ENCODE data around the gene ZNF555. TPM values are rescaled to one million over a fixed set of nuclear protein-coding genes. Genes with fewer than 3 reads are reported as not detected.

ZNF555 gene
- total RNA-seq = 7.5 and 10.1 TPM in 2 replicates

GRCh38 chr19:2840794-2841791 lies at the start of gene ZNF555:
Gene ZNF555, plus strand, starts transcription at chr19:2841475. Its CDS starts 98 bp downstream, at chr19:2841573.

GRCh38 chr19:2819540-2820111 lies 21.6 kb upstream of the ZNF555 start, which contains the start of gene ZNF554:
Gene ZNF554, plus strand, starts transcription at chr19:2819868. Its CDS starts 204 bp downstream, at chr19:2820072.

GRCh38 chr19:2867025-2867991 lies 26.0 kb downstream of the ZNF555 start, which contains the start of gene ZNF556:
Gene ZNF556, plus strand, starts transcription at chr19:2867335. Its CDS starts 87 bp downstream, at chr19:2867422.

DNA sequence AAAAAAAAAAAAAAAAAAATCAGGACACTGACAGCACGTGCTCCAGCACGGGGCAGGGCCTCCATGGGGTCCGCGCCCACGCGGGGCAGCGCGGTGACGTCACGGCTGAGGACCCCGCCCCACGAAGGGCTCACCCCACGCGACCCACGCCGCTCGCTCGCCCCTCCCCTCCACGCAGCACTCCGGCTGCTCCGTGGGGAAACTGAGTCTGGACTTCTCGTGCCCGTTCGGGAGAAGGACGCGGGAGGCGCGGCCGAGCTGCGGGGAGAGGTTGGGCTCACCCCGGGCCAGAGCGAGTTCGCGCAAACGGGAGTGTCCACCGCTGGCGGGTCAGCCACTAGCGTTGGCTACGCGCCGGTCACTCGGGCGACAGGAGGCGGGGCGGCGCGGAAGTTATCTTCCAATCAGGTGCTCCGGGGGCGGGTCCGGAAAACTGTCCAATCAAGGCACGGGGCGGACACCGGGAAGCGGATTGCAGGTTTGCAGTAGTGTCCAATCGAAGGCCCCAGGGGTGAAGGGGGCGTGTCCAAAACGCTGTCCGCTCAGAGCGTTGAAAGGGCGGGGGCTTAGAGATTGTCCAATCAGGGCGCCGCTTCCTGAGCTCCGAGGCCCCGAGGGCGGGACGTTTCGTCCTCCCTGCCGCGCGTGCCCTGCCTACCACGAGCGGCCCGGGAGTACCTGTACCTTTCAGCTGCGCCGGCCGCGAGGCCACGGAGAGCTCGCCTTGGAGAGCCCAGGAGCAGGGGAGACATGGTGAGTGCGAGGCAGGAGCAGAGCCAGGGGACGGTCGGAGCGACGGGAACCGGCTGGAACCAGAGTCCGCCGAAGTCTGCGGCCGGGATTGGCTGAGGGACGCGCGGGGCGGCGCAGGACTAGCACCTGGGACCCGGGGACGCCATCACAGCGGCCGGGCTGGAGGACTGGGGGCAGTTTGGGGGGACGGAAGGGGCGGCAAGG lies 59.3 kb downstream of the ZNF555 start, which contains the start of gene ZNF57:
Gene ZNF57 (plus strand): TSS at position 633 of the 957 bp plus-strand sequence. CDS start 118 bp downstream, at position 751.

Other genes starting within 250 kb of the ZNF555 start
- 0.11 and 0.39 TPM in 2 replicates for gene GNG7, start 138.8 kb upstream of the ZNF555 start, total RNA-seq
- under 0.01 and 0.79 TPM in 2 replicates for gene DIRAS1, start 120.1 kb upstream of the ZNF555 start, total RNA-seq
- 23.6 and 29.3 TPM in 2 replicates for gene SLC39A3, start 101.5 kb upstream of the ZNF555 start, total RNA-seq
- gene SGTA, start 58.2 kb upstream of the ZNF555 start, total RNA-seq = 43.2 and 64.3 TPM in 2 replicates
- 44.4 and 134 TPM in 2 replicates for gene THOP1, start 56.0 kb upstream of the ZNF555 start, total RNA-seq
- gene ZNF554, start 21.6 kb upstream of the ZNF555 start, total RNA-seq = 7.2 and 10.2 TPM in 2 replicates
- gene ZNF556, start 25.9 kb downstream of the ZNF555 start, total RNA-seq = not detected in 2 replicates
- gene ZNF57, start 59.5 kb downstream of the ZNF555 start, total RNA-seq = 3.1 and 5.5 TPM in 2 replicates
- gene ZNF77, start 103.5 kb downstream of the ZNF555 start, total RNA-seq = 1.6 and 3.5 TPM in 2 replicates
- gene TLE6, start 136.1 kb downstream of the ZNF555 start, total RNA-seq = not detected in 2 replicates
- gene TLE2, start 187.8 kb downstream of the ZNF555 start, total RNA-seq = 0.11 and 3.1 TPM in 2 replicates
- gene TLE5, start 221.0 kb downstream of the ZNF555 start, total RNA-seq = 126 and 178 TPM in 2 replicates